ENCODE measurements around the gene GFOD1.

GFOD1 gene

GRCh38 chr6:13407709-13408695 is 79.4 kb downstream of the GFOD1 start:
- Histone ChIP-seq H3K27me3 (ENCODE audit: insufficient read depth, low read depth) (no peaks in the 10 kb centered on the region), H3K36me3 (ENCODE audit: insufficient read depth) (no peaks in the 10 kb centered on the region), H3K9ac (no peak overlapping the region), H2AFZ (ENCODE audit: low read depth) (no peak overlapping the region), H3K4me3 (IDR thresholded peaks at IDR 0.05; ENCODE audit: insufficient read depth, low read depth, low read length) (no peak overlapping the region), H3K79me2 (ENCODE audit: insufficient read depth, low read depth) (no peaks in the 10 kb centered on the region), H4K20me1 (ENCODE audit: insufficient read depth) (no peaks in the 10 kb centered on the region), H3K4me2 (no peak overlapping the region), H3K4me1 (ENCODE audit: low read depth, poor library complexity, severe bottlenecking) (no peaks in the 10 kb centered on the region), H3K27ac (no peak overlapping the region)
- no peak for TF ChIP-seq CTCF (conservative IDR thresholded peaks at IDR 0.05; ENCODE audit: low read depth, low read length)

- no peak overlapping the region for H3K4me2 ChIP-seq
- H2AFZ ChIP-seq (ENCODE audit: low read depth): no peak overlapping the region
Measured at GRCh38 chr6:13407368-13407708, 80.1 kb downstream of the GFOD1 start.

GRCh38 chr6:13406781-13407180 is 80.6 kb downstream of the GFOD1 start:
- H3K79me2 ChIP-seq (ENCODE audit: insufficient read depth, low read depth): no peaks in the 10 kb centered on the region
- no peak overlapping the region for H2AFZ ChIP-seq (ENCODE audit: low read depth)
- H3K4me2 ChIP-seq: no peak overlapping the region
- no peaks in the 10 kb centered on the region for H4K20me1 ChIP-seq (ENCODE audit: insufficient read depth)
- H3K27me3 ChIP-seq (ENCODE audit: insufficient read depth, low read depth): no peaks in the 10 kb centered on the region
- no peak overlapping the region for H3K4me3 ChIP-seq (IDR thresholded peaks at IDR 0.05; ENCODE audit: insufficient read depth, low read depth, low read length)
- H3K36me3 ChIP-seq (ENCODE audit: insufficient read depth): no peaks in the 10 kb centered on the region
- no peak for TF ChIP-seq CTCF (conservative IDR thresholded peaks at IDR 0.05; ENCODE audit: low read depth, low read length)
- H3K4me1 ChIP-seq (ENCODE audit: low read depth, poor library complexity, severe bottlenecking): no peaks in the 10 kb centered on the region
- no peak overlapping the region for H3K9ac ChIP-seq
- H3K27ac ChIP-seq: no peak overlapping the region

More at GRCh38 chr6:13407368-13407708, 80.1 kb downstream of the GFOD1 start:
- no peak overlapping the region for H3K9ac ChIP-seq
- no peaks in the 10 kb centered on the region for H3K36me3 ChIP-seq (ENCODE audit: insufficient read depth)
- no peaks in the 10 kb centered on the region for H3K4me1 ChIP-seq (ENCODE audit: low read depth, poor library complexity, severe bottlenecking)
- no peak overlapping the region for H3K4me3 ChIP-seq (IDR thresholded peaks at IDR 0.05; ENCODE audit: insufficient read depth, low read depth, low read length)
- H3K27ac ChIP-seq: no peak overlapping the region
- no peaks in the 10 kb centered on the region for H4K20me1 ChIP-seq (ENCODE audit: insufficient read depth)
- no peaks in the 10 kb centered on the region for H3K27me3 ChIP-seq (ENCODE audit: insufficient read depth, low read depth)
- no peak for TF ChIP-seq CTCF (conservative IDR thresholded peaks at IDR 0.05; ENCODE audit: low read depth, low read length)
- H3K79me2 ChIP-seq (ENCODE audit: insufficient read depth, low read depth): no peaks in the 10 kb centered on the region

DNA sequence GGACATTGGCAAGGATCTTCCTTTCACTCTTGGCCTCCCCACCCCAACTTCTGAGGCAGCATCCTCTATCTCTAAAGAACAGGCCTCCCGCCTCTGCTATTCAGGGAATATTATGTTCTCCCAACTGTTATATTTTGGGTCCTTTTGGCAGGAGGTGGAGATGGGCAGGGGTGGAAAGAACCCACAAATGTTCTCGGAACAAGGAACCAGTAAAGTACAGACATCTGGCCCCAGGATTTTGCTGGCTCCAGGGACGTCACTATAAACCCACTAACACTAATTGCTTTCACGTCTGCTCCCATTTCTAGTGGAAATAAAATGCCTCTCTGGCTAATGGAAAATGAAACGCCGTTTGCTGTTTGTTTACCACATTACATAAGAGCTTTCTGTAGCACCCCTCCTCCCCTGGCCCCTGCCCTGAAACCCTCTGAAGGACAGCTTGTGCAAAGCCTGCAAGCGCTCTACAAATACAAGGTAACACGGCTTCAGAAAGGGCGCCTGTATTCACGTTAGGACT is 81.4 kb downstream of the GFOD1 start:
- Histone ChIP-seq H3K4me3 (IDR thresholded peaks at IDR 0.05; ENCODE audit: insufficient read depth, low read depth, low read length) (no peak overlapping the region), H3K27ac (no peak overlapping the region), H3K27me3 (ENCODE audit: insufficient read depth, low read depth) (no peaks in the 10 kb centered on the region), H3K9ac (no peak overlapping the region), H4K20me1 (ENCODE audit: insufficient read depth) (no peaks in the 10 kb centered on the region), H3K4me1 (ENCODE audit: low read depth, poor library complexity, severe bottlenecking) (no peaks in the 10 kb centered on the region), H3K36me3 (ENCODE audit: insufficient read depth) (no peaks in the 10 kb centered on the region), H3K79me2 (ENCODE audit: insufficient read depth, low read depth) (no peaks in the 10 kb centered on the region), H2AFZ (ENCODE audit: low read depth) (no peak overlapping the region), H3K4me2 (no peak overlapping the region)
- no peak for TF ChIP-seq CTCF (conservative IDR thresholded peaks at IDR 0.05; ENCODE audit: low read depth, low read length)
